NCI-H510A (cell line): Measurements from ENCODE around the gene NR1D1.
"Not testable (repeated sequence)": the region's sequence is repeated elsewhere in the genome, so short reads cannot be mapped to it uniquely, and the experiment has no call there.

Experiments
- DNase-seq: peaks from one replicate; lab custom pipeline; 2025; lab: John Stamatoyannopoulos, UW

NR1D1 gene

DNA sequence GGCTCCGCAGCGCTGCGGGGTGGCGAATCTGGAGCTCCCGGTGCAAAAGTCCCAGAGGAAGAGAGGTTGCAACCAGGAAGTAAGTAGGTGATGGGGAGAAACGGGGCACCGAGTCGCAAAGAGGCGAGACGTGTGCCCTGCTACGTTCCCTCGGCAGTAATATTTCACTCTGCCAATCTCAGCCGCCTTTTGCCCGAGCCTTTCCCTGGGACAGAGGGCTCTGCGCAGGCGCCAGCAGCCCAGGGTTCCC lies at the start of gene NR1D1:
Gene NR1D1 (minus strand): TSS at position 171 of the 250 bp plus-strand sequence. CDS start 495 bp downstream, outside the sequence.
- DNase-seq = no peak

DNA sequence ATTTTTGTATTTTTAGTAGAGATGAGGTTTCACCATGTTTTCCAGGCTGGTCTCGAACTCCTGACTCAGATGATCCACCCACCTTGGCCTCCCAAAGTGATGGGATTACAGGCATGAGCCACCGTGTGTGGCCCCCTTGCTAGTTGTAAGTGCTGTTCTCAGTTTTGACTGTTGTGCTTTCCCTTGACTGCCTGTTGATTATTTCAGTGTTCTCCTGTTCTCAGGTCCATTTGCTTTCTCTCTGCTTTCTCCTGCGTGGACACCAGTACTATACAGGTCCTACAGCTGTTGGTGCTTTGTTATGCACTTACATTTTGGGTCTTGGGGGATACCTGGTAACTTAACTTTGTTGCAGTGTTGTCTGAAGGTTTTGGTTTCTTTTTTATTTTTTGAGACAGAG lies 48.1 kb upstream of the NR1D1 start:
- no peak for DNase-seq

DNA sequence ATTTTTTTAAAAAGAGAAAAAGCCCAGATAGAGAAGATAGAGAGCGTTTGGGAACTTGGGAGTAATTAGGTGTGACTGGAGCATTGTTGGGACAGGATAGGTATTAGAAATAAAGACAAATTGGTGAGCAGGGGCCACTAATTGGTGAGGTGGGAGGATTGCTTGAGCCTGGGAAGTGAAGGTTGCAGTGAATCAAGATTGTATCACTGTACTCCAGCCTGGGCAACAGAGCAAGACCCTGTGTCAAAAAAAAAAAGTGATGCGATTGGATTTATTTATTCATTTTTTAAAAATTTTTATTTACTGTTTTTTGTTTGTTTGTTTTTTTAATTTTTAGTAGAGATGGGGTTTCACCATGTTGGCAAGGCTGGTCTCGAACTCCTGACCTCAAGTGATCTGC lies 45.1 kb upstream of the NR1D1 start:
- no peak for DNase-seq

DNA sequence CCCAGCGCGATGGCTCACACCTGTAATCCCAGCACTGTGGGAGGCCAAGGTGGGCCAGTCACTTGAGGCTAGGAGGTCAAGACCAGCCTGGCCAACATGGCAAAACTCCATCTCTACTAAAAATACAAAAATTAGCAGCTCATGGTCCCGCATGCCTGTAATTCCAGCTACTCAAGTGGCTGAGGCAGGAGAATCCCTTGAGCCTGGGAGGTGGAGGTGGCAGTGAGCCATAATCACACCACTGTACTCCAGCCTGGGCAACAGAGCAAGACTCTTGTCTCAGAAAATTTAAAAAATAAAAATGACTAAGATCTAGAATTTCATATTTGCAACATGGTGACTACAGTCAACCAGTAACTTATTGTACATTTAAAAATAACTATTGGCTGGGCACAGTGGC lies 42.8 kb upstream of the NR1D1 start:
- DNase-seq = not testable (repeated sequence)

DNA sequence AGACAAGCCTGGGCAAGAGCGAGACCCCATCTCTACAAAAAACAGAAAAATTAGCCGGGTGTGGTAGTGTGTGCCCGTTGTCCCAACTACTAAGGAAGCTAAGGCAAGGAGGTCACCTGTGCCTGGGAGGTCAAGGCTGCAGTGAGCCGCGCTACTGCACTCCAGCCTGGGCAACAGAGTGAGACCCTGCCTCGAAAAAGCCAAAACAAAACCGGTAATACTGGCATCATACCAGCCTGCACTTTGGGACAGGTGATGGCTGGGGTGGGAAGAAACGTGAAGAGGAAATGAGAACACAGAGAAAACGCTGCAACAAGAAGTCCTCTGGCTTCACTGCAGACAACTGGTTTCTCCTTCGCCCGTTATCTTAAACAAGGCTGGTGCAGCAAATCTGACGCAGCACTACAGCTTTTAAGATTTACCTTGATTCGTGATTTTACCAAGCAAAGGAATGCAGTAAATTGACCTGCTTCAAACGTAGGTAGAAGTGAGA lies 39.2 kb upstream of the NR1D1 start:
- no peak for DNase-seq

DNA sequence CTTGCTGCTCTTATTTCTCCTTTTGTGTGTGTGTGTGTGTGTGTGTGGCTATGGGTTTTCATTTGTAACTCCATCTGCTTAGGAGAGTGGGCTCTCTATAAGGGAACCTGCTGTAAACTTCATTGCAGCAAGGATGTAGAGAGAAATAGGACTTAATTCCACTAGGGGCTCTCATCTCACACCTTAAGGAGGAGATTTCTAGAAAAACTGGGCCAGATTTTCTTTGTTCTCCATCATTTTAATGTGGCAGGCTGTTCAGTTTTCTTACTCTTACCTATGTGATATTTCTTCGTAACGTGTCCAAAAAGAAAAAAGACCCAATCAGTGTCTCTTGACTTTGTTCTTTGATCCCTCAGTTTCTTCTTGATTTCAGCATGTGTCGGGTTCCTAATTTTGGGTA lies 35.4 kb upstream of the NR1D1 start:
- DNase-seq = no peak

DNA sequence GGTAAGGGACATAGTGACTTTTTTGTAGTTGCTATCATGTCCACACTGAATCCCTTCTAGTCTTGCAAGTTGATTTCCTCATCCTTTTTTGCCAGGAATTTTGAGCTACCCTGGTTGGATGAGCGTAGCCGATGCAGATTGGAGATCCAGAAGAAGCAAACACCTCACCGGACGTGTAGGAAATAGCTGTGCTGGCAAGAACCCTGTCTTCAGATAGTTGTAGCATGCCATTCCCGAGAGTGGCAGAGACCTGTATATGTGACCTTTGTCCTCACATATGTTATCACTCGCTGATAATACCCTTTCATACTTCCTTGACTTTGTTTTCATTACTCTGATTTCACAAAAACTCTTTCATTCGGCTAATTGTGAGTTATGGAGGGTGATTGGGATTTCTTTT lies 33.8 kb upstream of the NR1D1 start:
- no peak for DNase-seq

DNA sequence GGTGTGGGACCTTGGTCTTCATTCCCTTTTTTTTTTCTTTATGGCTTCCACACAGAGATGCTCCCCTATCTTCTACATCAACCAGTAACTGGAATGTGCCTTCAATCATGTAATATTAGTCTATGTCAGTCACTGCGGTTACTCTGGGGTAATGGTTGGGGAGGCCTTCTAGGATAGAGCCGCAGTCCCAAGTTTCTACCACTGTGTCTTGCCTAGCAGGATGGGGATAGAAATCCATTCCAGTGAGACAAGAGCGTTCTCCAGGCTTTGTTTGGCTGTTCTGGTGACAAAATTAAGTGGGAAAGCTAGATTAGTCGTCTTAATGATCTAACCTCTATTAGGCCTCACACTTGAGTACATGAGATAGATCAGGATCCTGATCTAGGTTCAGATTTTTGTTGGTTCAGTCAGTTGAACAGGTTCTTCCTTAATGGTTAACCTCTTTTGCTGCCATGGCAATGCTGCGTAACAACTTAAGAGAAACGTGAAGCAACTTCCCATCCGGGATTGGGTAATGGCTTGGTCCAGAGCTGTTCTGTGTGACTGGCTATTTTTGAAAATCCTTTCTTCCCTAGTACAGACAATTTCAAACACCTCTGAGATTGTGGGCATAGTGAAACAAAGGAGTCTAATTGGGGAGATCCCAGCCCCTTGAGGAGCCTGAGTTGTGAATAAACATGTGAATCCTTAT lies 30.1 kb upstream of the NR1D1 start:
- DNase-seq = no peak

DNA sequence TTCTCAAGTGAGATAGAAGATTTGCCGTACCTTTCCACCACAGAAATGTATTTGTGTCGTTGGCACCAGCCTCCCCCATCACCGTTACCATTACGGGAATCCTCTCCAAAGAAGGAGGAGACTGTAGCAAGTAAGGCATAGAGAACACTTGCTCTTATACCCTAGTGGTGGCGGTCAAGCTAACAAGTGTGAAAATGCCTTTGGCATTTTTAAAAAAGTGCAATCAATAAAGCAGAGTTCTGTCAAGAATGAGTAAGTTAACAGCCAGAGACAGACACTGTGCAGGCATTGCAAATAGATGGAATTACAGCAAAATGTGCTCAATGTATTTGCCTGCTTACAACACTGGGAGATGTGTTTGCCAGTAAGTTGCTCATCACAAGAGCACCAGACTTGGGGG lies 29.1 kb upstream of the NR1D1 start:
- DNase-seq = no peak

DNA sequence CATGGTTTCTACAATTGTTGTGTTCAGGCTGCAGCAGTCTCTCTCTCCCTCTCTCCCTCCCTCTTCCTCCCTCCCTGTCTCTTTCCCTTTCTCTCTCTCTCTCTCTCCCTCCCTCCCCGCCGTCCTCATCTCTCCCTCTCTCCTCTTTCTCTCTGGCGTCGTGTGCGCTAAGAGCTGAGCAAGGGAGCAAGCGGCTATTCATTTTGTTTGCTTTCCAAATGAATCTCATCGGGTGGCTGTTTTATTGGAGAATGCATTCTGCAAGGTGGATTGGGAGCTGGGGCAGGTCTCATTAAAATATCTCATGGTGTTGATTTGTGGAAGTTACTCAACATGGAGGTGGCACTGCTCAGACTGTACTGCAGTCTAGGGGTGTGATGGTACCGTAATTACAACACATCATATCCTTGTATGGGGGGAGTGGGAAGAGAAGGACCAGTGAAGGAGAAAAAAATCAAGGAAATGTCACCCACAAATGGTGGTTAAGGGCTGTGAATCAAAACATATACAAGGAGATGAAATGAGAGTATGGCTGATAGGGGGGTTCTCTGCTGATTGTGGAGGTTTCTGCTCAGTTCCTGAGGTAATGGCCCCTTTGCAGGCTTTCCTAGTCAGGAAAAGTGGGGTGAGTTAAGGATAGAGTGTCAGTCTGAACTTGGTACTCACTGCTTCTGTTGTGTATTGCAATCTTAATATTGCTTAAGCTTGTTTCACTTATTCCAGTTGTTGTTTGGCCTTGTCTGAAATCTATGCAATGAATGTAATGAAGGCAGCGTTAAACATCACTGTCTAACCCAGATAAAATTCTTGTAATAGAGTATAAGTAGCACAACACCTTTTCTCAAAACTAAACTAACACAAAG lies 24.1 kb upstream of the NR1D1 start:
- peak; percentile 22 for DNase-seq

DNA sequence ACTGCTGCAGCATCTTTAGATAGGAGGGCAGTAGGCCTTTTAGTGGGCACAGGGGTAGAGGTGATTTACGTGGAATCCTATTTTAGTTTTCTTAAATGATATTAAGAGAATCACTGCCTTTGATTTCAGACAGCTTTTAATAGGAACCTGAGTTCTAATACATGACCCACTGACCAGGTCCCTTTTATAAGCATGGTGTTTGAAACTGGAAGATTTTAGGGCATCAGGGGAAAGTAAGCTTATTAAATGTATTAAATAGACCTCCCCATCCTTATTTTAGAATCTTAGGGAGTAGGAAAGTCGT lies 23.4 kb upstream of the NR1D1 start:
- DNase-seq = no peak

DNA sequence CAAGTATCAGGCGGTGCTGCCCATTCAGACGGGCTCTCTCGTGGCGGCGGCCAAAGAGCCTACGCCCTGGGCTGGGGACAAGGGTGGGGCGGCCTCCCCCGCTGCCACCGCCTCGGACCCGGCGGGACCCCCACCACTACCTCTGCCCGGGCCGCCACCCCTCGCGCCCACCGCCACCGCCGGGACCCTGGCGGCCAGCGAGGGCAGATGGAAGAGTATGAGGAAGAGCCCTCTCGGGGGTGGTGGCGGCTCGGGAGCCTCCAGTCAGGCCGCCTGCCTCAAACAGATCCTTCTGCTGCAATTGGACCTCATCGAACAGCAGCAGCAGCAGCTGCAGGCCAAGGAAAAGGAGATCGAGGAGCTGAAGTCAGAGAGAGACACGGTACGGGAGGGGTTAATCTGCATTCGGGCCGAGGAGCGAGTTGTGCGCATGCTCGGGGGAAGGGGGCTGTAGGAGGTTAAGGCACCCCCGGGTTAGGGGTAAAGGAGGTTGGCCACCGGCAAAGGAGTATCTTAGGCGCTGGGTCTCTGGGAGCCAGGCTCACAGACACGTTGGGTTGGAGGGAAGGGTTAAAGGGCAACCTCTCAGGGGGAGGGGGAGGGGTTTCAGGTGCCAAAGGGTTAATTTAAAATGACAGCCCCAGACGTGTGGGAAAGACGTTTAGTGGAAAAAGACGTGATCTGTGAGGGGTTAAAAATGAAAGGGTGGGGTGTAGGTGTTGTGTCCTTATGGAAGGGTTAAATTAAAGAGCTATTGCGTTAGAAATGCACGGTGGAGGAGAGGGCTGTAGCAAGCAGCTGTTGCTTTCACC lies 22.8 kb upstream of the NR1D1 start:
- peak; percentile 28 for DNase-seq

DNA sequence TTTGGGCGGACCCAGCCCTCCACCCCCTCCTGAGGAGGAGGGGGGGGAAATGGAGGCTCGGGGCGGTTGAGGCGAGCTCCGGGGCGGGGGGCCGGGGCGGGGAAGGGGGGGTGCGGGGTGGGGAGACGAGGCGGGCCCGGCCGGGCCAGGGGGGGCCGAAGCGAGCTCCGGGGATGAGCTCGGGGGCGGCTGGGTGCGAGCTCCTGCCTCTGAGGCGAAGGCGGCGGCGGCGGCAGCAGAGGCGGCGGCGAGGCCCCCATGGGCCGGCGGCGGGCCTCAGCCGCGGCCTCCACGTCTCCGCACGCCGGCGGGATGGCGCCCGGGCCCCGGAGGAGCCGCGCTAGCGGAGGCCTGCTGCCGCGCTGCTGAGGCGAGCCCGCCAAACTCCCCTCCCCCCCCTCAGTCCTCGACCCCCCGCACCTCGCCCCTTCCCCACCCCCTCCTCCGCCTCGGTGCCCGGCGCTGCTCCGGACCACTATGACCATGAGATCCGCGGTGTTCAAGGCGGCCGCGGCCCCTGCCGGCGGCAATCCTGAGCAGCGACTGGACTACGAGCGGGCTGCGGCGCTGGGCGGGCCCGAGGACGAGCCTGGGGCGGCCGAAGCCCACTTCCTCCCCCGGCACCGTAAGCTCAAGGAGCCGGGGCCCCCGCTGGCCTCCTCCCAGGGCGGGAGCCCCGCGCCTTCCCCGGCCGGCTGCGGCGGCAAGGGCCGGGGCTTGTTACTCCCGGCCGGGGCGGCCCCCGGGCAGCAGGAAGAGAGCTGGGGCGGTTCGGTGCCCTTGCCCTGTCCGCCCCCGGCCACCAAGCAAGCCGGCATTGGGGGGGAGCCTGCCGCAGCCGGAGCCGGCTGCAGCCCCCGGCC lies 22.0 kb upstream of the NR1D1 start:
- DNase-seq = peak; percentile 49

DNA sequence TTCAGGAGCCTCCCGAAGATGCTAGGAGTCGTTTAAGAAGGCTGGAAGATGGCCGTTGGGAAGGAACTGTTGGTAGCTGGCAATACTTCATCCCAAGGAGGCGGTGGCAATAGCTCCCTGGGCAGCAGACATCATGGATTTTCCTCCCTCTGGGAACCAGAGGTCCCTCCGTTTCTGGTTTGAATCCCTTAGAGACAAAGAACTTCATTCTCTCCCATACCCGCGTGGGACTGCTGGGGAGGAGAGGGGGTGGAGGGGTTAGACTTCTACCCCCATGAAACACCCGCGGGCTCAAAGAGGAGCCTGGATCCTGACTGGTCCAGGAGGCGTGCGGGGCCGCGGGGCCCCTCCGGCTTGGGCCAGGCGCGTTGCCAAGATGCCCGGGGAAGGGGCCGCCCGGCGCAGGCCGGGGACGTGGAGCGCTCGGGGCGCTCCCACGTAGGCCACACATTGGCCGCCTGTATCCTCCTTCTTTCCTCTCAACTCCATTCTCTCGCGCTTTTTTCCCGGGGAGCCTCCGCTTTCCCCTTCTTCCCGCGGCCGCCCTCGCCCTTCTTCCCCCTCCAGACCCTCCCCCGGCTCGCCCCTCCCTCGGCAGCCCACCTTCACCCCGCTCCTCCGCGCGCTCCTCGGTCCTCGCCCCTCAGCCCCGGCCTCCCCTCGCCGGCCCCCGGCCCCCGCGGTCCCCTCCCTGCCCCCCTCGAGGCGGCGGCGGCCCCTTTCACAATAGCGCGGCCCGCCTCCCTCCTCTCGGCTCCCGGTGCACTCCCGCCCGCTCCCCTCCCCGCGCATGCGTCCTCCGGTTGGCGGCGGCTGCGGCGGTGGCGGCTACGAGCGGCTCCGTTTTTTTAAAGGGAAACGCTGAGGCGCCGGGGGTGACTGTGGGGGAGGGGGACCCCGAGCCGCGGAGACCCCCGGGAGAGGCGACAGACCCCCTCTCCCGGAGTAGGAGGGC lies 21.1 kb upstream of the NR1D1 start, which contains the start of gene MSL1:
Gene MSL1 (plus strand): TSS at position 791 of the 955 bp plus-strand sequence. CDS start 642 bp downstream, outside the sequence.
- peak; percentile 61 for DNase-seq

DNA sequence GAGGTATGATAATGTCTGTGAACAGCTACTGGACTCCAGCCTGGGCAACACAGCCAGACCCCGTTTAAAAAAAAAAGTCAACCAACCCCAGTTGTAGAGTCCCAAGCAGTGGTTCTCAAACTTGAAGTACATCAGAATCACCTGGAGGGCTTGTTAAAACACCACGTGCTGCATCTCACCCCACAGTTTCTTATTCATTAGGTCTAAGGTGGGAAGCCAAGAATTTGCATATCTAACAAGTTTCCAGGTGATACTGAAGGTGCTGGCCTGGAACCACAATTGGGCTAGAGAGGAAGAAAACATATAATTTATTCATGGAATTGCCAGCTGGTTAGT lies 14.7 kb upstream of the NR1D1 start:
- no peak for DNase-seq

DNA sequence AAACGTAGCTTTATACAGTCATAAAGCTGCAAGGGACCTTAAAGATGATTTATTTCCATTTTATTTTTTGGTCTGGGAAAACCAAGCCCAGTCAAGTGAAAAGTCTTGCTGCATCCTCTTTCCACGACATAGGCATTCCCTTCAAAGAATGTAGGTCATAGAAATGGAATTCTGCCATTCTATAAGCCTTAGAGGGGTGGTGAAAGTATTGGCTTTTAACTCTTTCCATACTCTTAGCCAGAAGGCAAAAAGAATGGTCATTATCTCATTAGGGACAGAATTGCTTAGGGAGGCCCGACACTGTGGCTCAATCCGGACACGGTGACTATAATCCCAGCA lies 13.5 kb upstream of the NR1D1 start:
- DNase-seq = no peak

DNA sequence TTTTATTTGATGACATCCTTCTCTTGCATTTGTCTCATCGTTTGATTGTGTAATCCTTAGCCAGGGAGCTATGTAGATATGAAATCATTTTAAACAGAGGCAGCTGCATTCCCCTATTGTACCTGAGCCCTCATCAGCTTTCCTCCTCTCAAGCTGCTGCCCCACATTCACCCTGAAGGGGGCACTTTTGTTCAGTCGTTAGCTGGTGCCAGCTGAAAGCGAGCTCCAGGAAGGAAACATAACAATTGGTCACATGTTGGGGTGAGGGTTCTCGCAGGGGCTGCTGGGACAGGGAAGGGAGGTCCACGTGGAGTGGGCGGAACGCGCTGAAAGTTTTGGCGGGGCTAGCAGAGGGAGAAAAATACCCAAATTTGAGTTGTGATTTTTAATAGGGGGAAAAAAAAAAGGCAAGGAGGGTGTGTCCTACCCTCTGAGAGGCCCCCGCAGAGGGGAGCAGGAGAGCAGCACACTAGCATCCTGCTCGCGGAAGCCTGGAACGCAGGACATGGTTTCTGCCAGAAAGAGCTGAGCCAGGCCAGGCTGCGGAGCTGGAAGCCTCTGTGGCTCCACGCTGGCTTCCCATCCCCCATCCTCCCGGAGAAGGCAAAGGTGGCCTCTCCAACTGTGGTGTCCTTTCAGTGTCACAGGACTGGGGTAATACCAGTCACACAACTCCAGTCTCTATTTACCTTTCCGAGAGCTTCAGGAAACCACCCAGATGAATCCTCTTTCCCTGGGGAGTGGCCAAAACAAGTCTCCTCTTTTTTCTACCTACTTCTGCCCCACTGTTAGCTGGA lies 12.9 kb upstream of the NR1D1 start:
- peak; percentile 88 for DNase-seq

DNA sequence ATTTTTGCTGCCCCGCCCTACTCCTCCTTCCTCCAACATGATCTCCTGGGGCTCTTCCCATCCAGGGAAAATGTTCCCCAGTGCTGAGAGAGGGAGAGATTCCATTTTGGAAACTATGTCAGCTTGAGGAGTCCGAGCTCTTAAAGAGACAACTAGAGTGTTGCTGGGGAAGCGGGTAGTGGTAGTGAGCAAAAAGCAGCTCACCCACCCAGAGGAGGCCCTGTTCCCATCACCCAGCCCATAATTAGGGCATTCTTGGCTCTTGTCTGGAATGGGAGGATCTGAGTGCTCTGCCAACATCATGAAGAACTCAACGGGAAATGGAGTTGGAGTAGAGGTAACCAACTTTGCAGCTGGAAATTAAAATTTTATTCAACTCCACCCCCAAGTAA lies 12.3 kb upstream of the NR1D1 start:
- no peak for DNase-seq

DNA sequence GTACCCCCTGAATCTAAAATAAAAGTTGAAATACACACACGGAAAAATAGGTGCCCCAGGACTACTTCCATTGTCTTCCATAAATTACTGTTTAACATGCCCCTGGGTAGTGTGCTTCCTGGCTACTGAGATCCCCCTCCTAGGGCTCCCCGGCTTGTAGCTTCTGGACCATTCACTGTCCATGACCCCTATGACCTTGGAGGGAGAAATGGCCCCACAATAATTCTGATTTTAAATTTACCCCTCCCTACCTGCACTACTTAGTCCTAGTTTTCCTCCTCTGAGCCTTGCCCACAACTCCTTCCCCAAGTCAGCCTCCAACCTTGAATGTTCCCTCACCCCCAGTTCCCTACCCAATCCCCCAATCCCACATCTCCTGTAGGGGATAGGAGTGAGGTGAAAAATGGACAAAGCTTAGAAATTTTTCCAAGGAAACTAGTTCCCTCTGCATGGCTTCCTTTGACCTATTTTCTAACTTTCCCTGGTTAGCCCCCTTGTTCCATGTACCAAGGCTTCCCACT lies 11.9 kb upstream of the NR1D1 start:
- DNase-seq = no peak
